Right kidney (tissue), 1 donor: ENCODE data around the gene RPS21.

Source experiments
- DNase-seq: peaks from one replicate; pipeline ENCODE4 v3.0.0-alpha.2; 2016

RPS21 gene

GRCh38 chr20:62394248-62395245 is 7.6 kb downstream of the RPS21 start:
- no peak for DNase-seq

GRCh38 chr20:62395311-62396242 is 8.7 kb downstream of the RPS21 start:
- no peak for DNase-seq

- no peak for DNase-seq
Measured at GRCh38 chr20:62396367-62397239, 9.7 kb downstream of the RPS21 start.

- DNase-seq, result no peak
Measured at GRCh38 chr20:62398120-62398821, 11.4 kb downstream of the RPS21 start.

- DNase-seq, result no peak
Measured at GRCh38 chr20:62400021-62400420, 13.1 kb downstream of the RPS21 start.

GRCh38 chr20:62400541-62400940 is 13.6 kb downstream of the RPS21 start:
- no peak for DNase-seq

GRCh38 chr20:62401331-62401779 is 14.5 kb downstream of the RPS21 start:
- no peak for DNase-seq

GRCh38 chr20:62402456-62403150 is 15.7 kb downstream of the RPS21 start:
- no peak for DNase-seq

- no peak for DNase-seq
Measured at GRCh38 chr20:62403331-62403730, 16.4 kb downstream of the RPS21 start.

GRCh38 chr20:62404112-62404665 is 17.3 kb downstream of the RPS21 start:
- DNase-seq, result no peak

- DNase-seq, result no peak
Measured at GRCh38 chr20:62404761-62405107, 17.8 kb downstream of the RPS21 start.

GRCh38 chr20:62405108-62405980 is 18.4 kb downstream of the RPS21 start:
- no peak for DNase-seq

- DNase-seq, result no peak
Measured at GRCh38 chr20:62405981-62406513, 19.1 kb downstream of the RPS21 start.

- no peak for DNase-seq
Measured at GRCh38 chr20:62406635-62407176, 19.8 kb downstream of the RPS21 start.

GRCh38 chr20:62407221-62407992 is 20.5 kb downstream of the RPS21 start, which contains the start of gene CABLES2:
TSS of gene CABLES2 (minus strand) at chr20:62407285. CDS start at chr20:62407276, 9 bp downstream.
- DNase-seq, result peak; percentile 75

GRCh38 chr20:62408055-62408454 is 21.2 kb downstream of the RPS21 start:
- DNase-seq, result no peak

- DNase-seq, result no peak
Measured at GRCh38 chr20:62408640-62409039, 21.7 kb downstream of the RPS21 start.
